ENCODE measurements around the gene P3R3URF.

Gene P3R3URF

GRCh38 chr1:46172321-46172720, 4.0 kb downstream of the P3R3URF start:
- DNase-seq (ENCODE audit: low read depth) = no peak

GRCh38 chr1:46171871-46172270, 4.4 kb downstream of the P3R3URF start:
- DNase-seq (ENCODE audit: low read depth) = no peak

- no peak for DNase-seq (ENCODE audit: low read depth)
These were observed 4.9 kb downstream of the P3R3URF start for GRCh38 chr1:46171351-46171750.

GRCh38 chr1:46169811-46170454, 6.4 kb downstream of the P3R3URF start:
- DNase-seq (ENCODE audit: low read depth) = no peak

- DNase-seq (ENCODE audit: low read depth) = no peak
These were observed 7.8 kb downstream of the P3R3URF start for GRCh38 chr1:46168477-46168876.

- DNase-seq (ENCODE audit: low read depth) = no peak
These were observed 9.5 kb downstream of the P3R3URF start for GRCh38 chr1:46166521-46167462.

- DNase-seq (ENCODE audit: low read depth) = no peak
These were observed 16.1 kb downstream of the P3R3URF start for GRCh38 chr1:46160212-46160611.

GRCh38 chr1:46159516-46159915, 16.8 kb downstream of the P3R3URF start:
- DNase-seq (ENCODE audit: low read depth) = no peak

GRCh38 chr1:46158312-46159281, 17.7 kb downstream of the P3R3URF start:
- DNase-seq (ENCODE audit: low read depth) = no peak

GRCh38 chr1:46157916-46158311, 18.4 kb downstream of the P3R3URF start:
- no peak for DNase-seq (ENCODE audit: low read depth)

- no peak for DNase-seq (ENCODE audit: low read depth)
These were observed 22.6 kb downstream of the P3R3URF start for GRCh38 chr1:46153732-46154131.

GRCh38 chr1:46153228-46153627, 23.1 kb downstream of the P3R3URF start:
- no peak for DNase-seq (ENCODE audit: low read depth)

- peak; percentile 64 for DNase-seq (ENCODE audit: low read depth)
These were observed 24.3 kb downstream of the P3R3URF start for GRCh38 chr1:46152016-46152415.

GRCh38 chr1:46150085-46150484, 26.2 kb downstream of the P3R3URF start:
- no peak for DNase-seq (ENCODE audit: low read depth)

GRCh38 chr1:46148318-46148717, 28.0 kb downstream of the P3R3URF start:
- DNase-seq (ENCODE audit: low read depth) = no peak

GRCh38 chr1:46137916-46138315, 38.4 kb downstream of the P3R3URF start:
- DNase-seq (ENCODE audit: low read depth) = peak; percentile 52

- no peak for DNase-seq (ENCODE audit: low read depth)
These were observed 39.6 kb downstream of the P3R3URF start for GRCh38 chr1:46136711-46137110.

GRCh38 chr1:46134660-46135331, 41.5 kb downstream of the P3R3URF start:
- peak; percentile 78 for DNase-seq (ENCODE audit: low read depth)

GRCh38 chr1:46133781-46134350, 42.4 kb downstream of the P3R3URF start:
- no peak for DNase-seq (ENCODE audit: low read depth)

- no peak for DNase-seq (ENCODE audit: low read depth)
These were observed 43.1 kb downstream of the P3R3URF start for GRCh38 chr1:46133181-46133658.

All from ELR (cell line).